Measurements from ENCODE around the gene CDK16.

- TF ChIP-seq CTCF (IDR thresholded peaks at IDR 0.05): no peak
- TF ChIP-seq POLR2A (IDR thresholded peaks at IDR 0.05): no peak
These were observed 7.6 kb upstream of the CDK16 start for GRCh38 chrX:47210661-47211425.
